HCT116 (cell line): Measurements from ENCODE around the gene CFAP46. TPM values are rescaled to one million over a fixed set of nuclear protein-coding genes. Genes with fewer than 3 reads are reported as not detected.

Experiments
- ATAC-seq: fragments of 200-7000 bp; cut with Tn5 transposase; 2 replicates; pipeline ENCODE4 v1.9.1; 2020; ENCODE audit warnings: mild to moderate bottlenecking, moderate library complexity
- BruUV-seq: library from RNA; stranded (reverse); fragments of 400-500 nt; replicated peaks from 2 replicates; lab custom pipeline; 2021; lab: Mats Ljungman, UMichigan
- CTCF ChIA-PET: fragments of 300-600 bp; sonication (Branson Sonifier 250); formaldehyde crosslinking; loops from one replicate; lab custom pipeline; 2021; ENCODE audit warnings: antibody characterized with exemption; lab: Charles Lee
- POLR2A ChIA-PET: fragments of 300-600, 350-600 bp; sonication (Branson Sonifier 250); formaldehyde crosslinking; loops from one replicate; lab custom pipeline; 2021; ENCODE audit warnings: antibody characterized with exemption; lab: Charles Lee
- RAD21 ChIA-PET, 2 experiments: fragments of 300-600 bp; sonication (Branson Sonifier 250); formaldehyde crosslinking; loops; one replicate each; lab custom pipeline; 2023; ENCODE audit warnings: low total read pairs in 2 of 2; ENCODE audit not compliant: uncharacterized antibody in 2 of 2, unreplicated experiment in 2 of 2, low non-redundant PET in 1 of 2; lab: Charles Lee
- DNase-seq: peaks from one replicate; pipeline ENCODE4 v3.0.0-alpha.2; 2010; ENCODE audit warnings: low read depth, low spot score
- H2AFZ ChIP-seq: fragments of 200-600 bp; shearing (Covaris generic), sonication (generic); 2 replicates; pipeline ENCODE4 v1.6.1; 2017; ENCODE audit warnings: low read depth, mixed run types, mixed read lengths, antibody characterized with exemption, low read length; ENCODE audit not compliant: poor library complexity, severe bottlenecking
- H3K27ac ChIP-seq: 2 replicates; pipeline ENCODE4 v1.5.1; 2012; ENCODE audit warnings: low read depth, low read length
- H3K27me3 ChIP-seq: fragments of 200-600 bp; sonication (generic); 2 replicates; pipeline ENCODE4 v1.6.1; 2016; ENCODE audit warnings: mixed run types, low read length, mixed read lengths; ENCODE audit not compliant: insufficient read depth
- H3K36me3 ChIP-seq, 2 experiments: fragments of 200-500 bp in 1 of 2; fragments of 200-600 bp in 1 of 2; sonication (Bioruptor generic) in 1 of 2; sonication (generic) in 1 of 2; 2 replicates each; pipeline versions ENCODE4 v1.5.1 to v1.6.1; 2014 to 2016; ENCODE audit warnings: low read length in 2 of 2, inconsistent platforms in 1 of 2, mixed read lengths in 1 of 2, mixed run types in 1 of 2; ENCODE audit not compliant: insufficient read depth in 2 of 2, control insufficient read depth in 1 of 2
- H3K4me1 ChIP-seq, 2 experiments: fragments of 200-600 bp in 1 of 2; sonication (generic) in 1 of 2; 2 replicates each; pipeline versions ENCODE4 v1.5.1 to v1.6.1; 2012 to 2017; ENCODE audit warnings: low read length in 2 of 2, inconsistent platforms in 1 of 2, mild to moderate bottlenecking in 1 of 2, mixed read lengths in 1 of 2, mixed run types in 1 of 2, moderate library complexity in 1 of 2; ENCODE audit not compliant: insufficient read depth in 2 of 2, control insufficient read depth in 1 of 2
- H3K4me2 ChIP-seq: fragments of 200-600 bp; sonication (generic); 2 replicates; pipeline ENCODE4 v1.6.1; 2017; ENCODE audit warnings: mixed run types, low read length, mixed read lengths
- H3K4me3 ChIP-seq, 2 experiments: fragments of 200-600 bp in 1 of 2; sonication (generic) in 1 of 2; replicated peaks in 1 of 2; 2 replicates each; pipeline ENCODE4 v1.5.1; 2011 to 2016; ENCODE audit warnings: low read length in 2 of 2, control low read depth in 1 of 2, low read depth in 1 of 2, mild to moderate bottlenecking in 1 of 2, mixed read lengths in 1 of 2, mixed run types in 1 of 2
- H3K79me2 ChIP-seq: fragments of 200-600 bp; sonication (generic); 2 replicates; pipeline ENCODE4 v1.6.1; 2017; ENCODE audit warnings: mild to moderate bottlenecking, mixed run types, low read length, moderate library complexity, mixed read lengths; ENCODE audit not compliant: insufficient read depth
- H3K9ac ChIP-seq: fragments of 200-600 bp; sonication (generic); 2 replicates; pipeline ENCODE4 v1.6.1; 2016; ENCODE audit warnings: low read length, mixed read lengths
- H3K9me2 ChIP-seq: fragments of 200-600 bp; sonication (generic), shearing (Covaris generic); 2 replicates; pipeline ENCODE4 v1.6.1; 2017; ENCODE audit warnings: mixed run types, mild to moderate bottlenecking, moderate library complexity; ENCODE audit not compliant: insufficient read depth
- H3K9me3 ChIP-seq, 2 experiments: fragments of 200-500 bp in 1 of 2; fragments of 200-600 bp in 1 of 2; sonication (Bioruptor generic) in 1 of 2; sonication (generic) in 1 of 2; 2 replicates each; pipeline ENCODE4 v1.6.1; 2014 to 2017; ENCODE audit warnings: low read length in 2 of 2, mixed read lengths in 2 of 2, inconsistent platforms in 1 of 2, low read depth in 1 of 2, mild to moderate bottlenecking in 1 of 2, mixed run types in 1 of 2, moderate library complexity in 1 of 2; ENCODE audit not compliant: control insufficient read depth in 1 of 2, insufficient read depth in 1 of 2
- H4K20me1 ChIP-seq: fragments of 200-600 bp; sonication (generic), shearing (Covaris generic); 2 replicates; pipeline ENCODE4 v1.6.1; 2017; ENCODE audit warnings: mixed run types, mild to moderate bottlenecking, moderate library complexity; ENCODE audit not compliant: insufficient read depth
- EGR1 ChIP-seq: IDR thresholded peaks from 2 replicates; pipeline ENCODE4 v1.6.1; 2012; ENCODE audit warnings: low read depth
- ELF1 ChIP-seq: IDR thresholded peaks from 2 replicates; pipeline ENCODE4 v1.6.1; 2012; ENCODE audit warnings: low read depth, borderline replicate concordance
- EZH2 ChIP-seq: fragments of 200-600 bp; sonication (generic); IDR thresholded peaks from 2 replicates; pipeline ENCODE4 v1.6.1; 2017; ENCODE audit warnings: antibody characterized with exemption, mixed run types
- JUND ChIP-seq: IDR thresholded peaks from 2 replicates; pipeline ENCODE4 v1.6.1; 2012
- POLR2A ChIP-seq: IDR thresholded peaks from 2 replicates; pipeline ENCODE4 v1.7.0; 2011; ENCODE audit warnings: borderline replicate concordance; ENCODE audit not compliant: insufficient read depth, insufficient read length; ENCODE audit errors: extremely low read depth
- RAD21 ChIP-seq: IDR thresholded peaks from 2 replicates; pipeline ENCODE4 v1.6.1; 2012; ENCODE audit warnings: low read depth, mild to moderate bottlenecking
- SIN3A ChIP-seq: IDR thresholded peaks from 2 replicates; pipeline ENCODE4 v1.6.1; 2012; ENCODE audit warnings: low read depth
- SP1 ChIP-seq: IDR thresholded peaks from 2 replicates; pipeline ENCODE4 v1.6.1; 2012; ENCODE audit warnings: low read depth
- SRF ChIP-seq: IDR thresholded peaks from 2 replicates; pipeline ENCODE4 v1.6.1; 2012; ENCODE audit warnings: low read depth
- TCF7L2 ChIP-seq: IDR thresholded peaks from 2 replicates; pipeline ENCODE4 v1.7.0; 2011; ENCODE audit warnings: borderline replicate concordance, inconsistent platforms; ENCODE audit not compliant: insufficient read depth, insufficient read length; ENCODE audit errors: extremely low read depth
- YY1 ChIP-seq: IDR thresholded peaks from 2 replicates; pipeline ENCODE4 v1.6.1; 2011; ENCODE audit warnings: low read length, low read depth, moderate library complexity, mild to moderate bottlenecking; ENCODE audit not compliant: insufficient replicate concordance; ENCODE audit errors: extremely low read depth
- ZNF274 ChIP-seq: fragments of 200-500 bp; sonication (Bioruptor generic); IDR thresholded peaks from 2 replicates; pipeline ENCODE4 v1.6.1; 2014; ENCODE audit warnings: mild to moderate bottlenecking, low read depth, low read length, inconsistent platforms
- intact Hi-C: fragments of 100-400 bp; cut with micrococcal nuclease; formaldehyde crosslinking; loops from 2 replicates; pipeline ENCODE4 v1.10.0; 2022
- total RNA-seq: library from RNA; stranded (reverse); gene quantifications from one replicate; pipeline ENCODE4 v1.2.1, GENCODE V29; 2021; ENCODE audit not compliant: unreplicated experiment
- TF ChIP-seq, protein P1 (sequence below): IDR thresholded peaks from 2 replicates; pipeline ENCODE4 v1.6.1; 2012
- TF ChIP-seq, protein P2 (sequence below): IDR thresholded peaks from 2 replicates; pipeline ENCODE4 v1.6.1; 2011; ENCODE audit warnings: mild to moderate bottlenecking, low read length, moderate library complexity; ENCODE audit not compliant: insufficient replicate concordance; ENCODE audit errors: extremely low read depth
- TF ChIP-seq, protein P3 (sequence below): IDR thresholded peaks from 2 replicates; pipeline ENCODE4 v1.6.1; 2012; ENCODE audit warnings: low read depth
- TF ChIP-seq, protein P4 (sequence below): IDR thresholded peaks from 2 replicates; pipeline ENCODE4 v1.6.1; 2012

Gene CFAP46
- total RNA-seq, 1 experiment from 2014 or later, result 1.4 TPM

DNA sequence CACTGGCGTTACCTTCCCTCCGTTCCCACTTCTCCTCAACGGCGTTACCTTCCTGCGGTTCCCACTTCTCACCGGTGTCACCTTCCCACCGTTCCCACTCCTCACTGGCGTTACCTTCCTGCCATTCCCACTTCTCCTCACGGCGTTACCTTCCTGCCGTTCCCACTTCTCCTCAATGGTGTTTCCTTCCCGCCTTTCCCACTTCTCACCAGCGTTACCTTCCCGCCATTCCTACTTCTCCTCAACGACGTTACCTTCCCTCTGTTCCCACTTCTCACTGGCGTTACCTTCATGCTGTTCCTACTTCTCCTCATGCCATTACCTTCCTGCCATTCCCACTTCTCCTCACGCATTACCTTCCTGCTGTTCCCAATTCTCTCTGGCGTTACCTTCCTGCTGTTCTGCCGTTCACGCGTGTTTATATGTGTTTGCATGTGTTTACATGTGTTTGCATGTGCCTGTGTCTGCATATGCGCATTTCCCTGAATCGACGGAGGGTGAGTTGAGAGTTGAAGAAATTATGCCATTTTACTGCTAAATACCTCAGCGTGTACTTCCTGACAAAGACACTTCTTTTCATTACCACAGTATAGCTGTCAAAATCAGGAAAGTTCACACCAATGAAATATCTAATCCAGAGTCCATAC lies 23.2 kb upstream of the CFAP46 start:
- RAD21 ChIA-PET, result no interaction called here
- H2AFZ ChIP-seq, result no peak overlapping the region

More for the DNA sequence above, 23.2 kb upstream of the CFAP46 start:
- Histone ChIP-seq H3K9me3 (no peaks in the 10 kb centered on the region), H3K27ac (no peak overlapping the region), H3K36me3 (no peaks in the 10 kb centered on the region), H3K9me2 (no peaks in the 10 kb centered on the region), H3K27me3 (no peaks in the 10 kb centered on the region), H3K4me1 (0 out of 4 replicates have a peak, but pooled peaks cover 0 to 3% of the 10 kb centered on the region in 2 experiments), H3K4me3 (no peak overlapping the region)
- no TSS peak for BruUV-seq
- no peak for ATAC-seq
- intact Hi-C loops, result no loop called here
- no peak for DNase-seq
- TF ChIP-seq ZNF274, result no peak
- no peak for TF ChIP-seq EZH2
- no peak for TF ChIP-seq POLR2A
- no peak for TF ChIP-seq YY1
- TF ChIP-seq, protein P1, sequence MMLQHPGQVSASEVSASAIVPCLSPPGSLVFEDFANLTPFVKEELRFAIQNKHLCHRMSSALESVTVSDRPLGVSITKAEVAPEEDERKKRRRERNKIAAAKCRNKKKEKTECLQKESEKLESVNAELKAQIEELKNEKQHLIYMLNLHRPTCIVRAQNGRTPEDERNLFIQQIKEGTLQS, result no peak
- TF ChIP-seq EGR1, result no peak
- no peak for TF ChIP-seq SIN3A
- TF ChIP-seq, protein P2, sequence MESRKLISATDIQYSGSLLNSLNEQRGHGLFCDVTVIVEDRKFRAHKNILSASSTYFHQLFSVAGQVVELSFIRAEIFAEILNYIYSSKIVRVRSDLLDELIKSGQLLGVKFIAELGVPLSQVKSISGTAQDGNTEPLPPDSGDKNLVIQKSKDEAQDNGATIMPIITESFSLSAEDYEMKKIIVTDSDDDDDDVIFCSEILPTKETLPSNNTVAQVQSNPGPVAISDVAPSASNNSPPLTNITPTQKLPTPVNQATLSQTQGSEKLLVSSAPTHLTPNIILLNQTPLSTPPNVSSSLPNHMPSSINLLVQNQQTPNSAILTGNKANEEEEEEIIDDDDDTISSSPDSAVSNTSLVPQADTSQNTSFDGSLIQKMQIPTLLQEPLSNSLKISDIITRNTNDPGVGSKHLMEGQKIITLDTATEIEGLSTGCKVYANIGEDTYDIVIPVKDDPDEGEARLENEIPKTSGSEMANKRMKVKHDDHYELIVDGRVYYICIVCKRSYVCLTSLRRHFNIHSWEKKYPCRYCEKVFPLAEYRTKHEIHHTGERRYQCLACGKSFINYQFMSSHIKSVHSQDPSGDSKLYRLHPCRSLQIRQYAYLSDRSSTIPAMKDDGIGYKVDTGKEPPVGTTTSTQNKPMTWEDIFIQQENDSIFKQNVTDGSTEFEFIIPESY, result no peak
- no peak for TF ChIP-seq ELF1
- TF ChIP-seq, protein P3, sequence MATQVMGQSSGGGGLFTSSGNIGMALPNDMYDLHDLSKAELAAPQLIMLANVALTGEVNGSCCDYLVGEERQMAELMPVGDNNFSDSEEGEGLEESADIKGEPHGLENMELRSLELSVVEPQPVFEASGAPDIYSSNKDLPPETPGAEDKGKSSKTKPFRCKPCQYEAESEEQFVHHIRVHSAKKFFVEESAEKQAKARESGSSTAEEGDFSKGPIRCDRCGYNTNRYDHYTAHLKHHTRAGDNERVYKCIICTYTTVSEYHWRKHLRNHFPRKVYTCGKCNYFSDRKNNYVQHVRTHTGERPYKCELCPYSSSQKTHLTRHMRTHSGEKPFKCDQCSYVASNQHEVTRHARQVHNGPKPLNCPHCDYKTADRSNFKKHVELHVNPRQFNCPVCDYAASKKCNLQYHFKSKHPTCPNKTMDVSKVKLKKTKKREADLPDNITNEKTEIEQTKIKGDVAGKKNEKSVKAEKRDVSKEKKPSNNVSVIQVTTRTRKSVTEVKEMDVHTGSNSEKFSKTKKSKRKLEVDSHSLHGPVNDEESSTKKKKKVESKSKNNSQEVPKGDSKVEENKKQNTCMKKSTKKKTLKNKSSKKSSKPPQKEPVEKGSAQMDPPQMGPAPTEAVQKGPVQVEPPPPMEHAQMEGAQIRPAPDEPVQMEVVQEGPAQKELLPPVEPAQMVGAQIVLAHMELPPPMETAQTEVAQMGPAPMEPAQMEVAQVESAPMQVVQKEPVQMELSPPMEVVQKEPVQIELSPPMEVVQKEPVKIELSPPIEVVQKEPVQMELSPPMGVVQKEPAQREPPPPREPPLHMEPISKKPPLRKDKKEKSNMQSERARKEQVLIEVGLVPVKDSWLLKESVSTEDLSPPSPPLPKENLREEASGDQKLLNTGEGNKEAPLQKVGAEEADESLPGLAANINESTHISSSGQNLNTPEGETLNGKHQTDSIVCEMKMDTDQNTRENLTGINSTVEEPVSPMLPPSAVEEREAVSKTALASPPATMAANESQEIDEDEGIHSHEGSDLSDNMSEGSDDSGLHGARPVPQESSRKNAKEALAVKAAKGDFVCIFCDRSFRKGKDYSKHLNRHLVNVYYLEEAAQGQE, result no peak
- TF ChIP-seq SRF, result no peak
- no peak for TF ChIP-seq RAD21
- no peak for TF ChIP-seq JUND
- no peak for TF ChIP-seq TCF7L2
- TF ChIP-seq, protein P4, sequence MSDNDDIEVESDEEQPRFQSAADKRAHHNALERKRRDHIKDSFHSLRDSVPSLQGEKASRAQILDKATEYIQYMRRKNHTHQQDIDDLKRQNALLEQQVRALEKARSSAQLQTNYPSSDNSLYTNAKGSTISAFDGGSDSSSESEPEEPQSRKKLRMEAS, result no peak
- no peak for TF ChIP-seq SP1
- TF ChIP-seq, all 23 proteins: peak for 0
- H4K20me1 ChIP-seq, result no peaks in the 10 kb centered on the region
- ChIA-PET CTCF (no interaction called here), POLR2A (no interaction called here)
- H3K79me2 ChIP-seq, result no peaks in the 10 kb centered on the region
- no peak overlapping the region for H3K9ac ChIP-seq
- H3K4me2 ChIP-seq, result no peak overlapping the region
